ENCODE measurements around the gene OXT.
A peak's percentile ranks its signal among the peaks of the same experiment; 100 is the strongest.
"Not testable (repeated sequence)": the region's sequence is repeated elsewhere in the genome, so short reads cannot be mapped to it uniquely, and the experiment has no call there.

Gene OXT

DNA sequence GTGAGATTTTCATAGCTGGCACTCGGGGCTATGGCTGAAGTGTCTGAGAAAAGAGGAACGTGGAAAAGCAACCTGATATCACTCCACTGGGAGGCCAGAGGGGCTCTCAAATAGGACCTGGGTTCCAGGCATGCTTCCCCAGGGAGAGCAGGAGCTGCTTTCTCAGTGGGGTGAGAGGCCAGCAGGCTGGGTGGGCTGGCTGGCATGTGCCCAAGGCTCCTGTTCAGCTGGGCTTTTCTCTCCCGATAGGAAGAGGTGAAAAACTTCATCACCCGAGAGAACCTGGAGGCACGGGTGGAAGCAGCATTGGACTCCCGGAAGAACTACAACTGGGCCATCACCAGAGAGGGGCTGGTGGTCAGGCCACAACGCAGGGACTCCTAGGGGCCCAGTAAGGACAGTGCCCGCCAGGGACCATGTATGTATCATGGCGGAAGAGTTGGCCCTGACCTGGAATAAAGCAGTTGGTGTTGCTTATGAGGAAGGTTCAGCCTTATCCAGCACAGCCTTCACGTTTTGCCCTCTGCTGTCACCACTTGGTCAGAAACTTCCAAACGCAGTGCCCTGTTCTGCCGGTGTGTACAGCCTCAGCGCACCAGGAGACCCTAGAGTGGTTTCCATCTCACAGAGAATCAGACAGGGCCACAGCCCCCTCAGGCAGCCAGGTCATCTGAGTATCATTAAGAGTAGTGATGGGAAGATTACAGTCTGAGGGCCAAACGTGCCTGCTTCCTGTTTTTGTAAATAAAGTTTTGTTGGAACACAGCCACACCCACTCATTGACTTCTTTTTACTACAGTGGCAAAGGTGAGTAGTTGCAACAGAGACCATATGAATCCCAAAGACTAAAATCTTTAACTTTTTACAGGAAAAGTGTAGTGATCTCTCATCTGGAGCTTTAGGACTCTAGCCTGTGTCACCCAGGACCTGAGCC lies 23.7 kb upstream of the OXT start:
- DNase-seq (ENCODE audit: low spot score): no peak

DNA sequence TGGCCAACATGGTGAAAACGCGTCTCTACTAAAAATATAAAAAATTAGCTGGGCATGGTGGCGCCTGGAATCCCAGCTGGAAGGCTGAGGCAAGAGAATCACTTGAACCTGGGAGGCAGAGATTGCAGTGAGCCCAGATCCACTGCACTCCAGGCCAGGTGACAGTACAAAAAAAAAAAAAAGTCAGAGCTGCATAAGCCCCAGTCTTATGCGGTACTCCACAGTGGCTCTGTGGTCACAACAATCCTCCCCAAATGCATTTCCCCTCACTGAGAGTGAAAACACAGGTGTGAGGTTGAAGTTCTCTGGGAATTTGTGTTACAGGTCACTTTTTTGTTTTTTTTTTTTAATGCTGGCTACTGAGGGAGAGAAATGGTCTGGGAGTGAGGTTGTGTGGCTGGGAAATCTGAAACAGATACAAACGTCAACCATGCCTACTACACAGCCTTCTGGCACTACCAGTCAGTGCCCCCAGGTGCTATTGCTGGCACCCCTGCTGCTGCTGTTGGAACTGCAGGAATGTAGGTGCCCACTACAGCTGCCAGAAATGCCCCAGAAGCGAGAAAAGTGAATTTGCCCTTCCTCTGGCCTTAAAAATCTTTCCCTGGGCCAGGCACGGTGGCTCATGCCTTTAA lies 19.9 kb upstream of the OXT start:
- no peak for DNase-seq (ENCODE audit: low spot score)

DNA sequence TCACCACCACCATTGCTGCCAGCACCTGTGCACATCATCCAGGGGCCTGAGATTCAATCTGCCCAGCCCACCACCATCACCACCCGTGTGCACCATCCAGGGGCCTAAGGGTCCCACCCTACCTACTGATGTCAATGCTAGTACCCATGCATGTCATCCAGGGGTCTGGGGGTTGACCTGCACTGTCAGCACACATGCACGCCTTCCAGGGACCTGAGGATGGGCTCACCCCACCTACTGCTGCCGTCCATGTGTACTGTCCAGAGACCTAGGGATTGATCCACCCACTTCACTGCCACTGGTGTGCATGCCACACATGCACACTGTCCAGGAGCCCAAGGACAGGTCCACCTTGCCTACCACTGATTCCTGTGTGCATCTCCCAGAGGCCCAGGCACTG lies 11.9 kb upstream of the OXT start:
- DNase-seq (ENCODE audit: low spot score): no peak

DNA sequence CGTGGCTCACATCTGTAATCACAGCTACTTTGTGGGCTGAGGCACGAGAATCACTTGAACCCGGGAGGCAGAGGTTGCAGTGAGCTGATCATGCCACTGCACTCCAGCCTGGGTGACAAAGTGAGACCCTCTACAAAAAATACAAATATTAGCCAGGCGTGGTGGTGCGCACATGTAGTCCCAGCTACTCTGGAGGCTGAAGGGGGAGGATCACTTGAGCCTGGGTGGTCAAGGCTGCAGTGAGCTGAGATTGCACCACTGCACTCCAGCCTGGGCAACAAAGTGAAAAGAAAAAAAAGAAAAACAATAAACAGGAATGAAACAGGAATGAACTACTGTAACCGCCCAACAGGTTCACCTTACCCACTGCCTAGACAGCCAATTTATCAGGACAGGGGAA lies 7.3 kb upstream of the OXT start:
- DNase-seq (ENCODE audit: low spot score): not testable (repeated sequence)

DNA sequence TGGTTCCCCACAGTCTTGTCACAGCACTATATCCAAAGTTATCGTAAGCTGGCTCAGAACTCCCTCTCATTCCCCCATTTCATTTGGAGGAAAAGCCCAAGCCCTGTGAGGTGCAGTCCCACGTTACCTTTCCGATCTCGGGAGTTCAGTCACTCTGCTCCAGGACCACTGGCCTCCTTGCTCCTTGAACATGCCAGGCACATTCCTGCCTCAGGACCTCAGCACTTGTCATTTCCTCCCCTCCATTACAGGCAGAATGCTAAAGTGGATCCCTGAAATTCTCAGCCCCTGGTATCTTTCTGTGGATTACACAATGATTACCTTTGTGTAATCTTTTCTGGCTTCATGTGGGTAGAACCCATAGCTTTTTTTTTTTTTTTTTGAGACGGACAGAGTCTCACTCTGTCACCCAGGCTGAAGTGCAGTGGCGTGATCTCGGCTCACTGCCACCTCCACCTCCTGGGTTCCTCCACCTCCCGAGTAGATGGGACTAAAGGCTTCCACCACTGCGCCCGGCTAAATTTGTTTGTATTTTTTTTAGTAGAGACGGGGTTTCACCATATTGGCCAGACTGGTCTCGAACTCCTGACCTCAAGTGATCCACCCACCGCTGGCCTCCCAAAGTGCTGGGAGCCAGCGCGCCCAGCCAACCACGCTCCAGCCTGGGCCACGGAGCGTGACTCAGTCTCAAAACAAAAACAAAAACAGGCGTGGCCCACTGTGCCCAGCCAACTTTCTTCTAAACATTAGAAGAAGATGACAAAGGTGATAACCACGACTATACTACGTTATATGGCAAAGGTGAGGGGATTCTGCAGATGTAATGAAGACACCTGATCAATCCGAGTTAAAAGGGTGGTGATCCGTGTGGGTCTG lies 4.0 kb upstream of the OXT start:
- no peak for DNase-seq (ENCODE audit: low spot score)

DNA sequence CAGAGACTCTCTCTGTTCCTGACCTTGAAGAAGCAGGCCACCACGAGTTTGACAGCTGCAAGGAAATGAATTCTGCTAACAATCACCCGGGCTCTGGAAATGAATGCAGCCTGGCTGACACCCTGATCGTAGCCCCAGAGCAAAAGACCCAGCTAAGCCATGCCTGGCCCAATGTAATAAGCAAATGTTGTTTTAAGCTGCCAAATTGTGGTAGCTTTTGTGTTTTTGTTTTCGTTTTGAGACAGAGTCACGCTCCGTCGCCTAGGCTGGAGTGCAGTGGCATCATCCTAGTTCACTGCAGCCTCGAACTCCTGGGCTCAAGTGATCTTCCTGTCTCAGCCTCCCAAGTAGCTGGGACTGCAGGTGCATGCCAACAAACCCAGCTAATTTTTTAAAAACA lies 3.3 kb upstream of the OXT start:
- DNase-seq (ENCODE audit: low spot score): no peak

DNA sequence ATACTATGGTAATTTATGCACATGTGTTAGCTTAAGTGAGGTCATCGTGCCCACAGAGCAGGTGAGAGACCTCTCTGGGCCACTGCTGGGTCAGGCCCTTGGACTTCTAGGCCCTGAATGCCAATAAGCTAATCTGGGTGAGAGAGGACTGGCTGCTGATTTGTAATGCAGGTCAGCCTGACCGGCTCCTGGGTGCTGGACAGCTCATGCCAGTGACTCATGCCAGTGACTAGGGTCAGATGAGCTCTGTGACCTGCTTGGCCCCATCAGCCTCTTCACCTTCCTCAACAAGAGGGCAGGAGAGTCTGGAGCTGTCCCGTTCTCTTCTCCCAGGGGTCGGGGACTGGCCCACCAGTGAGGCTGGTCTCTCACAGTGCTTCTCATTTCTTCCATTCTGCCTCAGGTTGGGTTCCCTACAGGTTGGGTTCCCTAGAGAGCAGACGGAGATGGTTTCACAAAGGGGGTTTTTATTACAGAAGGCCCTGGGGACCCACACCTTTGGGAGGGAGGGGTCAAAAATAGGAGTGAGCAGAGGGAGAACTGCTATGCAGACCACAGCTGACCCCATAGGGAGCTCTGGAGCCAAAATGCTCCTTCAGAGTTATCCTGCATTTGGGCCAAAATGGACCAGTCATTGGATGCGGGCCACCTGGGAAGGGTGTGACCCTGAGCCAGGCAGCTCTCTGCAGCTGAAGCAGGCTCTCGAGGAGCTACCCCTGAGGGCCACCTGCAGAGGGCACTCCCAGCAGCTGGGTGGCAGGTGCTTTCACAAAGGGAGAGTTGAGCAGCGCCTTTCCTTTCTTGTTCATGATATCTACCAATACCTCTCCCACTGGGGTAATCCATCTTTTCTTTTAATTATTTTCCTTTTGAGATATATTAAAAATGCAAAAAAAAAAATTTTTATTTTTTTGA lies 2.2 kb upstream of the OXT start:
- no peak for DNase-seq (ENCODE audit: low spot score)

DNA sequence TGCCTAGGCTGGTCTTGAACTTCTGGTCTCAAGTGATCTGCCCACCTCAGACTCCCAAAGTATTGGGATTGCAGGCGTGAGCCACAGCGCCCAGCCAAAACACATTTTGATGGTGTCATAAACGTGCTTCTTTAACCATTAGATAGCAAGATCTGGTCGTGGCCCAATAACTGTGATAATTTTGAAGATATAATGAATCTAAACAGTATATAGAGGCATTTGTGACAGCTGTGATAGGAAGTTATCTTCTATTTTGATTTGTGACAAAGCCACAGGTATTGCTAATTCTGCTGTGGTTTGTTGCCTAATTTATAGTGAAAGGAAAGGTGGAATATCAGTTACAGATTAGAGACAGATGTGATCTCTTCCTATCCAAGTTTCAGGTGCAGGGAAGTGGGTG lies 695 bp upstream of the OXT start:
- DNase-seq (ENCODE audit: low spot score): no peak

DNA sequence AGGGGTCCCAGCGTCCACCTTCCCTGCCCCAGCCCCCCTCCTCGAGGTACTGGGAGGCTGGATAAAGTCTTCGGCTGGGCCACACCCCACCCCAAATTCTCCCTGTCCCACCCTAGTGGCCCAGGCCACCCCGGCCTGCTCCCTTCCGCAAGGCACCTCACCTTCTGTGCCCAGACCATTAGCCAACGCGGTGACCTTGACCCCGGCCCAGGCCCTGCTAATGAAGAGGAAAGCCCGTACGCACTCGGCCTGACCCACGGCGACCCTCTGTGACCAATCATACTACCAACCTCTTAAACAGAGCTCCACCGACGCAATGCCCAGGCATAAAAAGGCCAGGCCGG lies 182 bp upstream of the OXT start:
- no peak for DNase-seq (ENCODE audit: low spot score)

DNA sequence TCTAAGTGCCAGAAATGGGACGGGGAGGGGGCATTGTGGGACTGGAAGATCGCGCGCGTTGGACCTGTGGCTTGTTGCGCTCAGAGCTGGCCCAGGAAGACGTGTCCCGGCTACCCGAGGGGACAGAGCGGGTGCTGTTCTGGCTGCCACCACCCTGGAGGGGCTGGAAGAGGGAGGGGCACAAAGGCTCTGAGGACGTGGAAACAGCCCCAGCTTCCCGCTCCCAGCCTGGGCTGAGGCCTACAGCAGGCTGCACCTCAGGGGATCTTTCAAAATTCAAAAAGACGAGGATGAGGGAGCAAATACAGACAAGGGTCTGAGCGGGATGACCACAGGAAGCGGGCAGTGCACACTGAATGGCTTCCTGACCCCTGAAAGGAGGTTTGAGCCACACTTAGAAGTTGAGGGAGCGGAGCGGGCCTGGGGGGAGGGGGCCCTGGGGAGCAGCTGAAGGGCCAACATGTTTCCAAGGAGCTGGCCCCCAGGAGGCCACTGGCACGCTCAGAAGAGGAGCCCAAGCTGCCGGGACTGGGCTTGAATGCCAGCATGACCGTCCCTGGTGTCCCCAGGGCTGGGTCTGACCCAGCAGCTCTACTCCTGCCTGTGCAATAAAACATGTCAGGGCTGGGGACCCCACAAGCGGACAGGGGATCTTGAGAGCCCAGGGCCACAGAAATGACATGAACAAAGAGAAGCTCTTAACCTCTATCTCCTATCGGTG lies 1.3 kb downstream of the OXT start:
- no peak for DNase-seq (ENCODE audit: low spot score)

DNA sequence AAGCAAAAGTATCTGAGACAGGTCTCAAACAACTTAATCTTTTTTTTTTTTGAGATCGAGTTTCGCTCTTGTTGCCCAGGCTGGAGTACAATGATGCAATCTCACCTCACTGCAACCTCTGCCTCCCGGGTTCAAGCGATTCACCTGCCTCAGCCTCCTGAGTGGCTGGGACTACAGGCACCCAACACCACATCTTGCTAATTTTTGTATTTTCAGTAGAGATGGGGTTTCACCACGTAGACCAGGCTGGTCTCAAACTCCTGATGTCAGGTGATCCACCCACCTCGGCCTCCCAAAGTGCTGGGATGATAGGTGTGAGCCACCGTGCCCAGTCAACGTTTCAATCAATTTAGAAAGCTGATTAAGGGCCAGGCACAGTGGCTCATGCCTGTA lies 1.8 kb downstream of the OXT start:
- not testable (repeated sequence) for DNase-seq (ENCODE audit: low spot score)

DNA sequence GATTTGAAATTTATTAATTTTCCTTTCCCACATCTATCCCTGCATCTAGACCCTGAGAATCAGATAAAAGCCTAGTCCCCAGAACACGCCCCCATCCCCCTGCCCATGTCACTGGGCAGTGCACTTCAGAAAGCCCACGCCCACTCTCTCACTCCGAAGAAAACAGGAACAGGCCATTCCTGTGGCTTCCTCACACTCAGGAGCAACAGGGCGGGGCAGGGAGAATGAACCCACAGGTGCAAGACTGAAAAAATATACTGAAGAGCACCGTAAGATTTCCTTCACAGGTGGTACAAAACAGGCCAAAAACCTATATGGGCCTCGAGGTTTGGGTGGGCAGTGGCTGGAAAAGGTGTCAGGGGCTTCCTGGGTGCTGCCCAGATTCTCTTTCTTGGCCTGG lies 3.4 kb downstream of the OXT start:
- no peak for DNase-seq (ENCODE audit: low spot score)

DNA sequence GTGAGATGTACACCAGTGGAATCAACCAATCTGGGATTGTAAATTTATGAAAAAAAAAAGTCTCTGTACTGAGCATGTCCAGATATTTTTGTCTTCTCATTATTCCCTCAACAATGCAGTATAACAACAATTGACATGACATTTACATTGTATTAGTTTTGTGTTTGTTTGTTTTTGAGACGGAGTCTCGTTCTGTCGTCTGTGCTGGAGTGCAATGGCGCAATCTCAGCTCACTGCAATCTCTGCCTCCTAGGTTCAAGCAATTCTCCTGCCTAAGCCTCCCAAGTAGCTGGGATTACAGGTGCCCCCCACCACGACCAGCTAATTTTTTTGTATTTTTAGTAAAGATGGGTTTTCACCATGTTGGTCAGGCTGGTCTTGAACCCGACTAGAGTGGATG lies 3.9 kb downstream of the OXT start:
- DNase-seq (ENCODE audit: low spot score): not testable (repeated sequence)

DNA sequence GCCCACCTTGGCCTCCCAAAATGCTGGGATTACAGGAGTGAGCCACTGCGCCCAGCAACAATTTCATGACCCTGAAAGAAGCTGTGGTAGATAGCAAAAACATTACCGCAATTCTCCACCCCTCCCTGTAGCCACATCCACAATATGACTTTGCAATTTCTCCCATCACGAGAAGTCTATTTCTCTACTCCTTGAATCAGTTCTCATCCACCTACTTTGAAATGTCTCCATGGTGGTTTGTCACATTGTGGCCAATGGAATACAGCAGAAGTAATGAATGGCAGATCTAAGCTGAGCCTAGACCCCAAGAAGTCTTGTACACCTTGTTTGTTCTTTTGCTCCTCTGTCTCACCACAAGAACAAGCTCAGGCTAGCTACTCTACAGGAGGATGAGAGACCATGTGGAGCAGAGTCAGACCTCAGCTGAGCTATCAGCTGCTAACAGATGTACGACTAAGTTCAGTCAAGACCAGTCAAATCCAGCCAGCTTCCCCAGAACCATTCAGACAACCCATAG lies 6.3 kb downstream of the OXT start:
- no peak for DNase-seq (ENCODE audit: low spot score)

DNA sequence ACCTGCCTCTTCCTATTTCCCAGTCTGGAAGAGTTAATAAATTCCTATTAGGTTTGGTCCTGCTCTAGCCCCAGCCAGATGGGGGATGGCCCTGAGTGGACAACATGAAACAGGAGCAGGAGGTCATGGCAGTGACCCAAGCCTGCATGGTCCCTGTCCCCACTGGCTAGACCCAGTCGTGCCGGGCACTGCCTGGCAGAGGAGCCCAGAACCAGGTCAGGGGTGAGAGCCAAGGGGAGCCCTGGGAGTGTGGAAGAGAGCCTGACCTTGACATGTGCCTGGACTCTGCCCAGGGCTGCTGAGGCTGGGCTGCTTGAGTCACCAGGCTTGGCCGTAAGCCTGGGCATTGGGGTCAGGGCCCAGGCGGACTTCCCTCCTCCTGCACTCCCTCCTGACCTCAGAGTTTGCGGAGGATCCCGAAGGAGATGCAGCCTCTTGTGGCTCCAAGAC lies 9.5 kb downstream of the OXT start:
- no peak for DNase-seq (ENCODE audit: low spot score)

DNA sequence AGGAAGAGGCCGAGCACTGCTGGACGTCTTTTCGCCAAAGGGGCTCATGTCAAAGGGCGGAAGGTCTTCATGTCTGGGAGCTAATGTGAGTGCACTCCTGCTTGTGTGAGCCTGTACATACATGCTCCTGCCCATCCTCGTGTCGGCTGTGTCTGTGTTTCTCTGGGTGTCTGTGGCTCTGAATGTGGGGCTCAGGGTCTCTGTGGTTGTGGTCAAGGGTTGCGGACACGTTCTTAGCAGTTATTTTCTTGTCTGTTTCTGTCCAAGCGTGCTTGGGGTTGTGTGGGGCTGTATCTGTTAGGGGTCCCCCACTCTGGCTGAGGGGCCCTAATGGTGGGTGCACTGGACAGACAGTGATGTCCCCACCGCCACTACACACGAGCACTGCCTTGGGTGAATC lies 10.2 kb downstream of the OXT start:
- no peak for DNase-seq (ENCODE audit: low spot score)

DNA sequence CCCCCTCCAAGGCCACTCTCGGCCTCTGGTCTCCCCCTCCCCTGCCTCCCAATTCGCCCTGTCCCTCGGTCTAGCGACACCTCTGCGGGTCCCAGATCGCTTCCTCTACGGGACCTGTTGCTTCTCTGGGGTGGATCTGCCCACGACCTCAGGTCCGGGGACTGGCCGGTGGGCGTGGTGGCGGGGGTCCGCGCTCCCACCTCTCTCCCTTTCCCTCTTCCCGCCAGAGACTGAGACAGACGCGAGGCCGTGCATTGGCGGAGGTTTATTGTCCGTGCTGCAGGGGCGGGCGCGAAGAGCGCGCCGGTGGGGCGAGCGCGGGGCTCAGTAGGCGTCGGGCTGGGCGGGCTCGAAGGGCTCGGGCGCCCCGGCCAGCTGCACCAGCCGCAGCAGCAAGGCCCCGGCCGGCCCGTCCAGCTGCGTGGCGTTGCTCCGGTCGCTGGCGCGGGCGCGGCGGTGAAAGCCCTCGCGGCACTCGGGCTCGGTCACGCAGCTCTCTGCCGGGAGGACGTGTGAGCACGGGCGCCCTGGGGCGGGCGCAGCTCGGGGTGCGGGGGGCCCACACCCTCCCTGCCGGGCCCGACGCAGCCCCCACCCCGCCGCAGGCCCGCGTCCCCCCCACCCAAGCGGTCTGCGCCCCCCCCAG lies 11.0 kb downstream of the OXT start:
- peak; percentile 76 for DNase-seq (ENCODE audit: low spot score)

DNA sequence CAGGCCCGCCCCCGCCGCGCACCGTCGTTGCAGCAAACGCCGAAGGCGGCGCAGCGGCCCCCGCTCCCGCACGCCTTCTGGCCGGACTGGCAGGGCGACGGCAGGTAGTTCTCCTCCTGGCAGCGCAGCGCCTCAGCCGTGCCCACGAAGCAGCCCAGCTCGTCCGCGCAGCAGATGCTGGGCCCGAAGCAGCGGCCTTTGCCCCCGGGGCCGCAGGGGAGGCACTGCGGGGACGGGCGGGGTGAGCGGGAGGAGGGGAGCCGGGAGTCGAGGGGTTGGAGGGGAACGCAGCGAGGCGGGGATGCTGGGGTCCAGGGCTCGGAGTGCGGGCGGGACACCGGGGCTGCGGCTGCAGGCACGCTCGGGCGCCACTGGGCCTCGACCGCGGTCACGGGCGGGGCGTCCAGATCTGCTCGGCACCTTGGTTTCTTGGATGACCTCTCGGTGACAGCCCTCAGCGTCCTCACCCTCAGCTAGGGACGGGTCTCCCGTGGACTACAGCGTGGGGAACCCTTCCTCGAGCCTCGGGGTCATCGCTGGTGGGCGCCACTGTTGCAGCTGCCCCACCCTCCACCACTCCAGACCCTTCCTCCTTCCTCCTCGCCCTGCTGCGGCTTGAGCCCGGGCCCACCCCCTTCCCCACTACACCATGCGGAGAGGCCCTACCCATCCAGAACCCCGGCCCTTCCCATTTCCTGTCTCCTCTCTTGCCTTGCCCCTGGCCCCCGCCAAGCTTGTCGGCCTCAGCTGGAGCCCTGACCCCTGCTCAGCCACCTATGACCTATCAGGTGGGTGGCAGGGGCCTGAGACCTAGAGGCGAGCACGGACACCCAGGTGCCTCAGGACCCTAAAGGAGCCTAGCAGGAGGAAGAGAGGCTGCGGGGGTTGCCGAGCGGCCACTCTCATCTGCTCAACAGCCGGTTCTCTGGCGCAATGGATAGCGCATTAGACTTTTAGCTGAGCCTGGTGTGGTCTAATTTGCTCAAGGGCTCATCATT lies 11.8 kb downstream of the OXT start:
- no peak for DNase-seq (ENCODE audit: low spot score)

Data from HuH-7.5 (cell line).